Peyer's patch (tissue), 4 donors: Measurements from ENCODE around the gene SERTAD3. TPM values are rescaled to one million over a fixed set of nuclear protein-coding genes. Genes with fewer than 3 reads are reported as not detected.

Source experiments
- DNase-seq, 3 donors: peaks; one replicate each; pipeline ENCODE4 v3.0.0-alpha.2; 2017 to 2019
- H3K27ac ChIP-seq, 4 donors: fragments of 200-600 bp; sonication (generic); one replicate each; pipeline ENCODE4 v1.5.1; 2016 to 2019
- H3K27me3 ChIP-seq, 2 donors: fragments of 200-600 bp; sonication (generic); one replicate each; pipeline ENCODE4 v1.5.1; 2019
- H3K36me3 ChIP-seq, 3 donors: fragments of 200-600 bp; sonication (generic); one replicate each; pipeline ENCODE4 v1.5.1; 2016 to 2019
- H3K4me1 ChIP-seq, 4 donors: fragments of 200-600 bp; sonication (generic); one replicate each; pipeline ENCODE4 v1.5.1; 2016 to 2019
- H3K4me3 ChIP-seq, 4 donors: fragments of 200-600 bp; sonication (generic); 1 replicate in 3 of 4; 2 replicates in 1 of 4; pipeline ENCODE4 v1.5.1; 2016 to 2019; ENCODE audit warnings: mild to moderate bottlenecking in 1 of 4
- H3K9me3 ChIP-seq, 4 donors: fragments of 200-600 bp; sonication (generic); one replicate each; pipeline ENCODE4 v1.5.1; 2016 to 2019; ENCODE audit warnings: mild to moderate bottlenecking in 1 of 4
- CTCF ChIP-seq, 6 experiments: fragments of 450-650 bp in 4 of 6; fragments of 200-600 bp in 2 of 6; sonication (generic) in 1 of 6; IDR thresholded peaks; one replicate each; pipeline ENCODE4 v1.5.1; 2017 to 2019; ENCODE audit warnings: antibody characterized with exemption in 6 of 6, mild to moderate bottlenecking in 3 of 6, moderate library complexity in 1 of 6
- POLR2A ChIP-seq, 2 donors: fragments of 450-650 bp; IDR thresholded peaks; one replicate each; pipeline ENCODE4 v1.5.1; 2017; ENCODE audit warnings: antibody characterized with exemption in 2 of 2, mild to moderate bottlenecking in 2 of 2, moderate library complexity in 2 of 2
- total RNA-seq, 4 donors: library from RNA; depleted of rRNA; stranded (reverse); fragments of >200 nt; gene quantifications; one replicate each; pipeline ENCODE4 v1.1.0, GENCODE V29; 2016

SERTAD3 gene
- total RNA-seq, 4 donors from 2014 or later, result 9.1 to 22.4 (median 15.2) TPM

- Histone ChIP-seq H3K27ac (peak overlapping the region; percentile 73 to 88 (median 84)), H3K4me1 (peaks cover 0 to 9% (median 2%) of the 10 kb centered on the region in 4 donors), H3K9me3 (no peaks in the 10 kb centered on the region), H3K27me3 (no peaks in the 10 kb centered on the region), H3K36me3 (no peaks in the 10 kb centered on the region), H3K4me3 (peak overlapping the region; percentile 66 to 77 (median 70))
- TF ChIP-seq CTCF (IDR thresholded peaks at IDR 0.05), result peak in 4 of 6 experiments; percentile 8 to 27 (median 14)
- TF ChIP-seq POLR2A (IDR thresholded peaks at IDR 0.05), result peak in 1 of 2 donors; percentile 33
- peak; percentile 94 to 97 (median 94) for DNase-seq
These were observed 40.7 kb downstream of the SERTAD3 start for GRCh38 chr19:40403262-40403984.

- no peaks in the 10 kb centered on the region for H3K27me3 ChIP-seq
- no peaks in the 10 kb centered on the region for H3K9me3 ChIP-seq
- H3K4me1 ChIP-seq, result peaks cover 0 to 11% (median 2%) of the 10 kb centered on the region in 4 donors
- no peak for TF ChIP-seq POLR2A (IDR thresholded peaks at IDR 0.05)
- no peak for TF ChIP-seq CTCF (IDR thresholded peaks at IDR 0.05)
- no peak for DNase-seq
- H3K27ac ChIP-seq, result no peak overlapping the region
- no peaks in the 10 kb centered on the region for H3K36me3 ChIP-seq
- no peak overlapping the region for H3K4me3 ChIP-seq
These were observed 43.6 kb downstream of the SERTAD3 start for GRCh38 chr19:40400559-40400958.

GRCh38 chr19:40398417-40399131 is 45.6 kb downstream of the SERTAD3 start:
- no peaks in the 10 kb centered on the region for H3K9me3 ChIP-seq
- H3K4me3 ChIP-seq, result no peak overlapping the region
- peak; percentile 42 to 79 (median 76) for DNase-seq

GRCh38 chr19:40397568-40397906 is 46.6 kb downstream of the SERTAD3 start:
- H3K27me3 ChIP-seq, result no peaks in the 10 kb centered on the region
- TF ChIP-seq POLR2A (IDR thresholded peaks at IDR 0.05) (no peak), CTCF (IDR thresholded peaks at IDR 0.05) (no peak)
- peaks cover 0 to 5% (median 0%) of the 10 kb centered on the region in 4 donors for H3K4me1 ChIP-seq
- no peak overlapping the region for H3K4me3 ChIP-seq
- H3K36me3 ChIP-seq, result no peaks in the 10 kb centered on the region
- no peak for DNase-seq
- H3K9me3 ChIP-seq, result no peaks in the 10 kb centered on the region
- H3K27ac ChIP-seq, result no peak overlapping the region

More at GRCh38 chr19:40398417-40399131, 45.6 kb downstream of the SERTAD3 start:
- Histone ChIP-seq H3K4me1 (peaks cover 0 to 11% (median 2%) of the 10 kb centered on the region in 4 donors), H3K27me3 (no peaks in the 10 kb centered on the region), H3K27ac (peak overlapping the region in 2 of 4 donors; percentile 38 to 42), H3K36me3 (no peaks in the 10 kb centered on the region)
- no peak for TF ChIP-seq POLR2A (IDR thresholded peaks at IDR 0.05)

GRCh38 chr19:40396886-40397567 is 47.1 kb downstream of the SERTAD3 start:
- Histone ChIP-seq H3K4me1 (peaks cover 0 to 5% (median 0%) of the 10 kb centered on the region in 4 donors), H3K27me3 (no peaks in the 10 kb centered on the region), H3K27ac (no peak overlapping the region), H3K36me3 (no peaks in the 10 kb centered on the region), H3K4me3 (no peak overlapping the region), H3K9me3 (no peaks in the 10 kb centered on the region)
- TF ChIP-seq CTCF (IDR thresholded peaks at IDR 0.05) (no peak), POLR2A (IDR thresholded peaks at IDR 0.05) (no peak)
- DNase-seq, result no peak
